Upper lobe of left lung (tissue), 6 donors: ENCODE measurements around the gene STX16. TPM values are rescaled to one million over a fixed set of nuclear protein-coding genes. Genes with fewer than 3 reads are reported as not detected.

ENCODE experiments used
- ATAC-seq, 2 donors: fragments of 200-7000 bp; cut with Tn5 transposase; one replicate each; pipeline ENCODE4 v1.9.1; 2022; ENCODE audit warnings: mild to moderate bottlenecking in 2 of 2, moderate library complexity in 2 of 2; ENCODE audit not compliant: low FRiP score in 2 of 2
- DNase-seq, 2 donors: peaks; one replicate each; pipeline ENCODE4 v3.0.0-alpha.2; 2019 to 2020
- H3K27ac ChIP-seq, 4 donors: fragments of 200-600 bp; sonication (generic); one replicate each; pipeline ENCODE4 v1.5.1; 2016 to 2019
- H3K27me3 ChIP-seq, 4 donors: fragments of 200-600 bp; sonication (generic); one replicate each; pipeline ENCODE4 v1.5.1; 2017 to 2019
- H3K36me3 ChIP-seq, 4 donors: fragments of 200-600 bp; sonication (generic); one replicate each; pipeline ENCODE4 v1.5.1; 2016 to 2019
- H3K4me1 ChIP-seq, 4 donors: fragments of 200-600 bp; sonication (generic); one replicate each; pipeline ENCODE4 v1.5.1; 2018 to 2019
- H3K4me3 ChIP-seq, 4 donors: fragments of 200-600 bp; sonication (generic); one replicate each; pipeline ENCODE4 v1.5.1; 2017 to 2019; ENCODE audit warnings: mild to moderate bottlenecking in 2 of 4, moderate library complexity in 1 of 4
- H3K9me3 ChIP-seq, 4 donors: fragments of 200-600 bp; sonication (generic); one replicate each; pipeline ENCODE4 v1.5.1; 2018 to 2019
- CTCF ChIP-seq, 6 experiments: fragments of 450-650 bp in 4 of 6; fragments of 200-600 bp in 2 of 6; sonication (generic) in 2 of 6; IDR thresholded peaks; one replicate each; pipeline ENCODE4 v1.5.1; 2016 to 2019; ENCODE audit warnings: antibody characterized with exemption in 6 of 6
- EP300 ChIP-seq, 4 donors: sonication (generic); formaldehyde crosslinking; IDR thresholded peaks; one replicate each; pipeline ENCODE4 v1.5.1; 2017; ENCODE audit warnings: antibody characterized with exemption in 4 of 4, control low read depth in 2 of 4
- POLR2A ChIP-seq, 4 donors: fragments of 450-650 bp; IDR thresholded peaks; one replicate each; pipeline ENCODE4 v1.5.1; 2016 to 2017; ENCODE audit warnings: antibody characterized with exemption in 4 of 4, mild to moderate bottlenecking in 2 of 4
- POLR2AphosphoS5 ChIP-seq, 2 donors: sonication (generic); formaldehyde crosslinking; IDR thresholded peaks; one replicate each; pipeline ENCODE4 v1.5.1; 2017; ENCODE audit warnings: antibody characterized with exemption in 2 of 2
- WGBS, 2 donors: methylation state at CpG; one replicate each; pipeline ENCODE4 v1.1.5; 2017 to 2018; 5-methylcytosine and 5-hydroxymethylcytosine counted together
- total RNA-seq, 6 donors: library from RNA; depleted of rRNA in 4 of 6; stranded (reverse); fragments of >200 nt in 4 of 6; gene quantifications; one replicate each; pipeline versions ENCODE4 v1.1.0 to v1.2.1, GENCODE V29; 2016 to 2021
- donor health status: DM: no; HTN: no; CAD: no; lungs with moderate emphysema.
- donor health status: DM: no; HTN: yes; CAD: no; lungs with severe emphysema.

The STX16 gene
- total RNA-seq, 6 donors from 2014 or later: 42.1 to 469 (median 64.7) TPM

GRCh38 chr20:58660855-58661597, 9.9 kb downstream of the STX16 start:
- Histone ChIP-seq H3K4me1 (peaks cover 21 to 57% (median 31%) of the 10 kb centered on the region in 4 donors), H3K27ac (peak overlapping the region in 1 of 4 donors; percentile 9), H3K4me3 (no peak overlapping the region), H3K9me3 (no peaks in the 10 kb centered on the region), H3K36me3 (peaks cover 0 to 20% (median 3%) of the 10 kb centered on the region in 4 donors), H3K27me3 (no peaks in the 10 kb centered on the region)
- TF ChIP-seq CTCF (IDR thresholded peaks at IDR 0.05) (no peak), POLR2AphosphoS5 (IDR thresholded peaks at IDR 0.05) (no peak), POLR2A (IDR thresholded peaks at IDR 0.05) (no peak), EP300 (IDR thresholded peaks at IDR 0.05) (no peak)
- 61 to 64% methylated on average over 14 of the region's 14 CpGs for WGBS, 2 donors
- peak in 1 of 2 donors; percentile 46 for DNase-seq
- no peak for ATAC-seq

- H3K9me3 ChIP-seq: no peaks in the 10 kb centered on the region
- H3K27ac ChIP-seq: peak overlapping the region in 2 of 4 donors; percentile 9 to 32
- H3K27me3 ChIP-seq: no peaks in the 10 kb centered on the region
- no peak for TF ChIP-seq CTCF (IDR thresholded peaks at IDR 0.05)
- no peak for TF ChIP-seq POLR2A (IDR thresholded peaks at IDR 0.05)
- TF ChIP-seq EP300 (IDR thresholded peaks at IDR 0.05): no peak
- TF ChIP-seq POLR2AphosphoS5 (IDR thresholded peaks at IDR 0.05): no peak
- peaks cover 14 to 49% (median 24%) of the 10 kb centered on the region in 4 donors for H3K4me1 ChIP-seq
- 73 to 82% methylated on average over 12 of the region's 12 CpGs for WGBS, 2 donors
- no peak overlapping the region for H3K4me3 ChIP-seq
- DNase-seq: no peak
- ATAC-seq: no peak
- H3K36me3 ChIP-seq: peaks cover 0 to 24% (median 3%) of the 10 kb centered on the region in 4 donors
These were observed 10.8 kb downstream of the STX16 start for GRCh38 chr20:58661598-58662473.

- TF ChIP-seq CTCF (IDR thresholded peaks at IDR 0.05) (no peak), POLR2A (IDR thresholded peaks at IDR 0.05) (no peak), EP300 (IDR thresholded peaks at IDR 0.05) (no peak), POLR2AphosphoS5 (IDR thresholded peaks at IDR 0.05) (no peak)
- Histone ChIP-seq H3K4me3 (no peak overlapping the region), H3K9me3 (no peaks in the 10 kb centered on the region), H3K36me3 (peaks cover 0 to 45% (median 10%) of the 10 kb centered on the region in 4 donors), H3K27ac (no peak overlapping the region), H3K27me3 (no peaks in the 10 kb centered on the region), H3K4me1 (peaks cover 0 to 30% (median 13%) of the 10 kb centered on the region in 4 donors)
- 92 to 97% methylated on average over 2 of the region's 2 CpGs for WGBS, 2 donors
- ATAC-seq (no peak), DNase-seq (no peak)
These were observed 13.2 kb downstream of the STX16 start for GRCh38 chr20:58664331-58664730.

- Histone ChIP-seq H3K4me1 (peaks cover 0 to 31% (median 9%) of the 10 kb centered on the region in 4 donors), H3K4me3 (no peak overlapping the region), H3K27me3 (no peaks in the 10 kb centered on the region), H3K9me3 (no peaks in the 10 kb centered on the region), H3K36me3 (peaks cover 0 to 50% (median 14%) of the 10 kb centered on the region in 4 donors), H3K27ac (no peak overlapping the region)
- DNase-seq (no peak), ATAC-seq (no peak)
- TF ChIP-seq CTCF (IDR thresholded peaks at IDR 0.05) (no peak), POLR2AphosphoS5 (IDR thresholded peaks at IDR 0.05) (no peak), POLR2A (IDR thresholded peaks at IDR 0.05) (no peak), EP300 (IDR thresholded peaks at IDR 0.05) (no peak)
- 90 to 94% methylated on average over 5 of the region's 5 CpGs for WGBS, 2 donors
These were observed 13.8 kb downstream of the STX16 start for GRCh38 chr20:58664883-58665282.
